Ascending aorta (tissue), 2 donors: ENCODE results near the gene VTI1A. TPM values are rescaled to one million over a fixed set of nuclear protein-coding genes. Genes with fewer than 3 reads are reported as not detected.
A peak's percentile ranks its signal among the peaks of the same experiment; 100 is the strongest.

Experiments
- DNase-seq, 2 donors: peaks; one replicate each; pipeline ENCODE4 v3.0.0-alpha.2; 2019; ENCODE audit warnings: low spot score in 2 of 2
- H3K27ac ChIP-seq, 2 donors: fragments of 200-600 bp; sonication (generic); one replicate each; pipeline ENCODE4 v1.5.1; 2016 to 2017; ENCODE audit warnings: mild to moderate bottlenecking in 1 of 2
- H3K27me3 ChIP-seq: fragments of 200-600 bp; sonication (generic); one replicate; pipeline ENCODE4 v1.5.1; 2017
- H3K36me3 ChIP-seq, 2 donors: fragments of 200-600 bp; sonication (generic); one replicate each; pipeline ENCODE4 v1.5.1; 2016
- H3K4me1 ChIP-seq, 2 donors: fragments of 200-600 bp; sonication (generic); one replicate each; pipeline ENCODE4 v1.5.1; 2016 to 2017; ENCODE audit warnings: mild to moderate bottlenecking in 1 of 2
- H3K4me3 ChIP-seq, 2 donors: fragments of 200-600 bp; sonication (generic); one replicate each; pipeline ENCODE4 v1.5.1; 2016 to 2017; ENCODE audit warnings: mild to moderate bottlenecking in 1 of 2
- H3K9me3 ChIP-seq, 2 donors: fragments of 200-600 bp; sonication (generic); one replicate each; pipeline ENCODE4 v1.5.1; 2016
- CTCF ChIP-seq, 3 experiments: fragments of 200-600 bp in 2 of 3; fragments of 450-650 bp in 1 of 3; sonication (generic) in 2 of 3; IDR thresholded peaks; one replicate each; pipeline ENCODE4 v1.5.1; 2016 to 2019; ENCODE audit warnings: antibody characterized with exemption in 3 of 3, mild to moderate bottlenecking in 1 of 3, moderate library complexity in 1 of 3
- intact Hi-C: fragments of 100-400 bp; cut with DNase I; formaldehyde crosslinking; loops from one replicate; pipeline ENCODE4 v1.15.1; 2023
- total RNA-seq: library from RNA; depleted of rRNA; stranded (reverse); fragments of >200 nt; gene quantifications from one replicate; pipeline ENCODE4 v1.1.0, GENCODE V29; 2016

The VTI1A gene
- total RNA-seq, 1 donor from 2014 or later, result 32.5 TPM

- H3K36me3 ChIP-seq, result no peaks in the 10 kb centered on the region
- H3K27ac ChIP-seq, result peak overlapping the region; percentile 30 to 61
- no peaks in the 10 kb centered on the region for H3K9me3 ChIP-seq
- H3K4me1 ChIP-seq, result peaks cover 0 to 3% of the 10 kb centered on the region in 2 donors
- intact Hi-C loops, result no loop called here
- no peak for DNase-seq
- H3K4me3 ChIP-seq, result no peak overlapping the region
- H3K27me3 ChIP-seq, result no peaks in the 10 kb centered on the region
- TF ChIP-seq CTCF (IDR thresholded peaks at IDR 0.05), result no peak
These were observed 99.5 kb downstream of the VTI1A start for GRCh38 chr10:112546474-112546873.

- no peak for TF ChIP-seq CTCF (IDR thresholded peaks at IDR 0.05)
- intact Hi-C loops, result no loop called here
- no peaks in the 10 kb centered on the region for H3K9me3 ChIP-seq
- no peaks in the 10 kb centered on the region for H3K36me3 ChIP-seq
- no peaks in the 10 kb centered on the region for H3K27me3 ChIP-seq
- no peak for DNase-seq
- no peak overlapping the region for H3K4me3 ChIP-seq
- H3K4me1 ChIP-seq, result peaks cover 0 to 3% of the 10 kb centered on the region in 2 donors
- no peak overlapping the region for H3K27ac ChIP-seq
These were observed 101.7 kb downstream of the VTI1A start for GRCh38 chr10:112548535-112549276.

- H3K27me3 ChIP-seq, result no peaks in the 10 kb centered on the region
- no peak overlapping the region for H3K27ac ChIP-seq
- intact Hi-C loops, result no loop called here
- H3K36me3 ChIP-seq, result no peaks in the 10 kb centered on the region
- H3K4me3 ChIP-seq, result no peak overlapping the region
- no peak for TF ChIP-seq CTCF (IDR thresholded peaks at IDR 0.05)
- H3K4me1 ChIP-seq, result no peaks in the 10 kb centered on the region
- DNase-seq, result no peak
- no peaks in the 10 kb centered on the region for H3K9me3 ChIP-seq
These were observed 105.6 kb downstream of the VTI1A start for GRCh38 chr10:112552593-112553110.

GRCh38 chr10:112553315-112553714 lies 106.3 kb downstream of the VTI1A start:
- H3K36me3 ChIP-seq, result no peaks in the 10 kb centered on the region
- no peaks in the 10 kb centered on the region for H3K4me1 ChIP-seq
- H3K9me3 ChIP-seq, result no peaks in the 10 kb centered on the region
- no peak overlapping the region for H3K27ac ChIP-seq
- DNase-seq, result no peak
- no peak overlapping the region for H3K4me3 ChIP-seq
- H3K27me3 ChIP-seq, result no peaks in the 10 kb centered on the region
- TF ChIP-seq CTCF (IDR thresholded peaks at IDR 0.05), result no peak
- intact Hi-C loops, result no loop called here

GRCh38 chr10:112554263-112554662 lies 107.2 kb downstream of the VTI1A start:
- no peak for DNase-seq
- Histone ChIP-seq H3K36me3 (no peaks in the 10 kb centered on the region), H3K27ac (no peak overlapping the region), H3K4me3 (no peak overlapping the region), H3K27me3 (no peaks in the 10 kb centered on the region), H3K9me3 (no peaks in the 10 kb centered on the region), H3K4me1 (no peaks in the 10 kb centered on the region)
- intact Hi-C loops, result no loop called here
- no peak for TF ChIP-seq CTCF (IDR thresholded peaks at IDR 0.05)
